ENCODE measurements around the gene REXO5.
"Not testable (repeated sequence)": the region's sequence is repeated elsewhere in the genome, so short reads cannot be mapped to it uniquely, and the experiment has no call there.

Gene REXO5

DNA sequence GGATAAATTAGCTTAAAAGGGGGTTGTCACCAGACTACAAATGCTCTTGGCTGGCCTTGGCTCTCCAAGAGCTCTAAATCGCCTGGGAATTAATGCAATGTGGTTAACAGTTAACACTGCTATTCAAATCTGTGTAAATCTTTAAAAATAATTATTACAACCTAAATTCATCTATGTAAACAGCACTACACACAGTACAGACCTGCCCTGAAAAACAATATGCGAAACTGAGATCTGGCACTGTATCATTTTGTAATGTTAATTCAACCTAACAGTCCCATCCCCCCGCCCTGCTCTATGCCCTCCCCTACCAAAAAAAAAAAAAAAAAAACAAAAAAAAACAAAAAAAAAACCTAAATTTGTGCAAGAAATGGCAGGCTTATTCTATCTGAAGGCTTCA lies 52.9 kb downstream of the REXO5 start:
- Histone ChIP-seq H3K4me1 (no peaks in the 10 kb centered on the region), H3K4me3 (ENCODE audit: low read depth, low read length) (no peak overlapping the region), H3K4me2 (ENCODE audit: low read length) (no peak overlapping the region), H3K27me3 (ENCODE audit: control insufficient read depth, insufficient read depth, low read length) (no peaks in the 10 kb centered on the region), H3K9me3 (ENCODE audit: control insufficient read depth, low read length) (no peaks in the 10 kb centered on the region), H3K79me2 (peaks cover 28% of the 10 kb centered on the region), H3K27ac (no peak overlapping the region), H3K36me3 (ENCODE audit: control insufficient read depth, insufficient read depth, low read length) (no peaks in the 10 kb centered on the region), H2AFZ (no peak overlapping the region), H3K9ac (no peak overlapping the region)
- TF ChIP-seq, protein P1, sequence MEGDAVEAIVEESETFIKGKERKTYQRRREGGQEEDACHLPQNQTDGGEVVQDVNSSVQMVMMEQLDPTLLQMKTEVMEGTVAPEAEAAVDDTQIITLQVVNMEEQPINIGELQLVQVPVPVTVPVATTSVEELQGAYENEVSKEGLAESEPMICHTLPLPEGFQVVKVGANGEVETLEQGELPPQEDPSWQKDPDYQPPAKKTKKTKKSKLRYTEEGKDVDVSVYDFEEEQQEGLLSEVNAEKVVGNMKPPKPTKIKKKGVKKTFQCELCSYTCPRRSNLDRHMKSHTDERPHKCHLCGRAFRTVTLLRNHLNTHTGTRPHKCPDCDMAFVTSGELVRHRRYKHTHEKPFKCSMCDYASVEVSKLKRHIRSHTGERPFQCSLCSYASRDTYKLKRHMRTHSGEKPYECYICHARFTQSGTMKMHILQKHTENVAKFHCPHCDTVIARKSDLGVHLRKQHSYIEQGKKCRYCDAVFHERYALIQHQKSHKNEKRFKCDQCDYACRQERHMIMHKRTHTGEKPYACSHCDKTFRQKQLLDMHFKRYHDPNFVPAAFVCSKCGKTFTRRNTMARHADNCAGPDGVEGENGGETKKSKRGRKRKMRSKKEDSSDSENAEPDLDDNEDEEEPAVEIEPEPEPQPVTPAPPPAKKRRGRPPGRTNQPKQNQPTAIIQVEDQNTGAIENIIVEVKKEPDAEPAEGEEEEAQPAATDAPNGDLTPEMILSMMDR (IDR thresholded peaks at IDR 0.05): no peak

DNA sequence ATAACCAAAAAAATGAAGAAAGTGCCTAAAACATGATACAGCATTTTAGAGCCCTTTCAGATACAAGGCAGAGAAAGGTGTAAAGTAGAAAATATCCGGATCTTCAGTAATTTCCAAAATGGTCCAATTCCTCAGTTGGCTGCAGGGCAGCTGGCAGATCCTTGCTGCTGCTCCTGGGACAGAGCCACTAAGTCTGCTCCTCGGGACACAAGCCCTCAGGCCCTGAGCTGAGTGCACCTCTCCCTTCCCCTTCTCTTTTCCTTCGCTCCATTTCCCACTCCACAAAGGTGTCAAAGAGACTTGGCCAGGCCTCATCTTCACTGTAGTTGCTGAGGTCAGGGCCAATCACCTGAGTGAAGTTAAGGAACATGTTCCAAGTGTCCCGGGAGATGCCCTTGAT lies 53.4 kb downstream of the REXO5 start:
- Histone ChIP-seq H3K36me3 (ENCODE audit: control insufficient read depth, insufficient read depth, low read length) (no peaks in the 10 kb centered on the region), H3K79me2 (peaks cover 32% of the 10 kb centered on the region), H3K4me1 (no peaks in the 10 kb centered on the region), H3K4me2 (ENCODE audit: low read length) (no peak overlapping the region), H3K9me3 (ENCODE audit: control insufficient read depth, low read length) (no peaks in the 10 kb centered on the region), H3K9ac (no peak overlapping the region), H2AFZ (no peak overlapping the region), H3K27me3 (ENCODE audit: control insufficient read depth, insufficient read depth, low read length) (no peaks in the 10 kb centered on the region), H3K27ac (no peak overlapping the region), H3K4me3 (ENCODE audit: low read depth, low read length) (no peak overlapping the region)
- TF ChIP-seq, protein P1 (IDR thresholded peaks at IDR 0.05): no peak

- TF ChIP-seq, protein P1 (IDR thresholded peaks at IDR 0.05): no peak
- no peak overlapping the region for H3K27ac ChIP-seq
Observed at GRCh38 chr16:20860361-20860760, 54.0 kb downstream of the REXO5 start.

GRCh38 chr16:20860995-20861394 lies 54.7 kb downstream of the REXO5 start:
- H3K27ac ChIP-seq; H3K4me3 ChIP-seq (ENCODE audit: low read depth, low read length); H3K27me3 ChIP-seq (ENCODE audit: control insufficient read depth, insufficient read depth, low read length); H3K9ac ChIP-seq; H3K36me3 ChIP-seq (ENCODE audit: control insufficient read depth, insufficient read depth, low read length); H3K4me1 ChIP-seq; H3K4me2 ChIP-seq (ENCODE audit: low read length); H2AFZ ChIP-seq; H3K9me3 ChIP-seq (ENCODE audit: control insufficient read depth, low read length): not testable (repeated sequence)
- H3K79me2 ChIP-seq: peaks cover 37% of the 10 kb centered on the region

More at GRCh38 chr16:20860361-20860760, 54.0 kb downstream of the REXO5 start:
- Histone ChIP-seq H3K79me2 (peaks cover 35% of the 10 kb centered on the region), H3K4me2 (ENCODE audit: low read length) (no peak overlapping the region), H3K27me3 (ENCODE audit: control insufficient read depth, insufficient read depth, low read length) (no peaks in the 10 kb centered on the region), H3K4me3 (ENCODE audit: low read depth, low read length) (no peak overlapping the region), H3K4me1 (no peaks in the 10 kb centered on the region), H3K9me3 (ENCODE audit: control insufficient read depth, low read length) (no peaks in the 10 kb centered on the region), H3K9ac (no peak overlapping the region), H2AFZ (no peak overlapping the region), H3K36me3 (ENCODE audit: control insufficient read depth, insufficient read depth, low read length) (no peaks in the 10 kb centered on the region)

DNA sequence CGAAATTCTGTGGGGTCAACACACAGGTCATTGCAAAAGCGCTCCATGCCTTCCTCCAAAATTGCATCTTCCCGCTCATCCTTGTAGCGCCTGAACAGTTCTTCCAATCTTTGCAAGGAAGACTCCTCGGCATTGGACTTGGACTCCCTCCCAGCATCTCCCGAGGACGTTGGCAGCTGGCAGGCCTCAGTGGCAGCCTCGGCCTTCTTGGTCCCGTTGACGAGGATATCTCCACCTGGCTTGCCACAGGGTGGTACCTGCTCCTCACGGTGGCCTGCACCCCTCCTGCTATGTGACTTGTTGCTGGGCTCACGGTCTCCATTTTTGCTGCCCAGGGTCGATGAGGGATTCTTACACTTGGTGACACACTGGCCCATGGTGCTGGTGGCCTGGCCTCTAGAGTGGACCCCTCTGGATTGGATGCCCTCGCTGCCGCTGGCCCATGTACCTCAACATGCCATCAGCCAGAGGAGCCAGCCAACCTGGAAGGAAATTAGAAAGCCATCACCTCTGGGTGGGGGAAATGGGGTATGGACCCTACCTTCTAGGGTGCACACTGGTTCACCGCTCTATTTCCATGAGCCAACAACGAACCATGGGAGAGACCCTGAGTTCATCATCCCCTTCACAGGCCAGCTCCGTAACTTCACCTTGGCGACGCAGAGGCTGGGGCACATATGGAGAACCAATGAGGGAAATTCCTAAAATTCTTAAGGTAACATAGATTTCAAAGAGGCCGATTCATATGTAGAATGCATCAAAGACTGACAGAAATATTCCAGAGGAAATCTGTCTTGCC lies 56.0 kb downstream of the REXO5 start:
- Histone ChIP-seq H3K9me3 (ENCODE audit: control insufficient read depth, low read length) (no peaks in the 10 kb centered on the region), H3K27me3 (ENCODE audit: control insufficient read depth, insufficient read depth, low read length) (no peaks in the 10 kb centered on the region), H3K4me1 (peaks cover 8% of the 10 kb centered on the region), H3K4me3 (ENCODE audit: low read depth, low read length) (no peak overlapping the region), H3K4me2 (ENCODE audit: low read length) (no peak overlapping the region), H3K27ac (no peak overlapping the region), H3K36me3 (ENCODE audit: control insufficient read depth, insufficient read depth, low read length) (no peaks in the 10 kb centered on the region), H3K9ac (no peak overlapping the region), H3K79me2 (peaks cover 50% of the 10 kb centered on the region), H2AFZ (no peak overlapping the region)
- TF ChIP-seq, protein P1 (IDR thresholded peaks at IDR 0.05): no peak

- H3K9ac ChIP-seq; H3K36me3 ChIP-seq (ENCODE audit: control insufficient read depth, insufficient read depth, low read length); H2AFZ ChIP-seq; H3K27ac ChIP-seq; H3K9me3 ChIP-seq (ENCODE audit: control insufficient read depth, low read length); H3K4me3 ChIP-seq (ENCODE audit: low read depth, low read length); H3K4me2 ChIP-seq (ENCODE audit: low read length); H3K27me3 ChIP-seq (ENCODE audit: control insufficient read depth, insufficient read depth, low read length): not testable (repeated sequence)
- peaks cover 18% of the 10 kb centered on the region for H3K4me1 ChIP-seq
- H3K79me2 ChIP-seq: peaks cover 56% of the 10 kb centered on the region
Observed at GRCh38 chr16:20864376-20864775, 58.0 kb downstream of the REXO5 start.
